ENCODE results near the gene AJAP1.

- TF ChIP-seq, protein P1, sequence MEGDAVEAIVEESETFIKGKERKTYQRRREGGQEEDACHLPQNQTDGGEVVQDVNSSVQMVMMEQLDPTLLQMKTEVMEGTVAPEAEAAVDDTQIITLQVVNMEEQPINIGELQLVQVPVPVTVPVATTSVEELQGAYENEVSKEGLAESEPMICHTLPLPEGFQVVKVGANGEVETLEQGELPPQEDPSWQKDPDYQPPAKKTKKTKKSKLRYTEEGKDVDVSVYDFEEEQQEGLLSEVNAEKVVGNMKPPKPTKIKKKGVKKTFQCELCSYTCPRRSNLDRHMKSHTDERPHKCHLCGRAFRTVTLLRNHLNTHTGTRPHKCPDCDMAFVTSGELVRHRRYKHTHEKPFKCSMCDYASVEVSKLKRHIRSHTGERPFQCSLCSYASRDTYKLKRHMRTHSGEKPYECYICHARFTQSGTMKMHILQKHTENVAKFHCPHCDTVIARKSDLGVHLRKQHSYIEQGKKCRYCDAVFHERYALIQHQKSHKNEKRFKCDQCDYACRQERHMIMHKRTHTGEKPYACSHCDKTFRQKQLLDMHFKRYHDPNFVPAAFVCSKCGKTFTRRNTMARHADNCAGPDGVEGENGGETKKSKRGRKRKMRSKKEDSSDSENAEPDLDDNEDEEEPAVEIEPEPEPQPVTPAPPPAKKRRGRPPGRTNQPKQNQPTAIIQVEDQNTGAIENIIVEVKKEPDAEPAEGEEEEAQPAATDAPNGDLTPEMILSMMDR (IDR thresholded peaks at IDR 0.05; ENCODE audit: low read depth, low read length): no peak
- TF ChIP-seq, protein P2, sequence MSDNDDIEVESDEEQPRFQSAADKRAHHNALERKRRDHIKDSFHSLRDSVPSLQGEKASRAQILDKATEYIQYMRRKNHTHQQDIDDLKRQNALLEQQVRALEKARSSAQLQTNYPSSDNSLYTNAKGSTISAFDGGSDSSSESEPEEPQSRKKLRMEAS (IDR thresholded peaks at IDR 0.05; ENCODE audit: low read depth, low read length): no peak
- TF ChIP-seq POLR2A (IDR thresholded peaks at IDR 0.05; ENCODE audit: extremely low read depth, insufficient read length) (no peak), MYC (IDR thresholded peaks at IDR 0.05; ENCODE audit: low read depth, low read length) (no peak)
These were observed 105.3 kb downstream of the AJAP1 start for GRCh38 chr1:4759671-4760070.
